NCI-H2029 treated with DMSO at 0.1 percent for 48 hours (cell line): ENCODE results near the gene ENOX1.
"Not testable (repeated sequence)": the region's sequence is repeated elsewhere in the genome, so short reads cannot be mapped to it uniquely, and the experiment has no call there.

Experiments used
- DNase-seq: peaks from one replicate; lab custom pipeline; 2025; lab: John Stamatoyannopoulos, UW

Gene ENOX1

GRCh38 chr13:43356567-43356966 is 430.2 kb downstream of the ENOX1 start:
- DNase-seq = no peak

GRCh38 chr13:43355774-43356173 is 431.0 kb downstream of the ENOX1 start:
- DNase-seq = no peak

- DNase-seq = no peak
Observed at GRCh38 chr13:43354153-43354945, 432.4 kb downstream of the ENOX1 start.

DNA sequence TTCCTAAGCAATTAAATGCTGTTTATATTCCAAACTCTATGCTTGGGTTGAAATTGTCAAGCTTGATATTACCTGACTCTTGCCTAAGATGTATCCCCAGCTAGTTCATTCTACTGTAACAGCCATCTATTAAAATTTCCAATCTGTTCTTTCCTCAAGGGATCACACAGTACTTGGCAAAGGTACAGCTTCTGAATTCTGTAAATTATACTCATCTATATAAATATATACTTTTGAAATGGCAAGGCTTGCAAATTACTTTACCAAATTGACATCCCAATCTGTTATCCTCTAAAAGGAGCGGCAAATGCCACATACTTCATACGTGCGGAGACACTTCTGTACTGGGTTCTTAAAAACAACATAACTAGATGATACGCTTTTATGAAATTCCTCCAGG is 433.1 kb downstream of the ENOX1 start:
- DNase-seq = no peak

GRCh38 chr13:43351612-43352011 is 435.2 kb downstream of the ENOX1 start:
- DNase-seq = not testable (repeated sequence)

GRCh38 chr13:43348397-43348796 is 438.4 kb downstream of the ENOX1 start:
- no peak for DNase-seq

DNA sequence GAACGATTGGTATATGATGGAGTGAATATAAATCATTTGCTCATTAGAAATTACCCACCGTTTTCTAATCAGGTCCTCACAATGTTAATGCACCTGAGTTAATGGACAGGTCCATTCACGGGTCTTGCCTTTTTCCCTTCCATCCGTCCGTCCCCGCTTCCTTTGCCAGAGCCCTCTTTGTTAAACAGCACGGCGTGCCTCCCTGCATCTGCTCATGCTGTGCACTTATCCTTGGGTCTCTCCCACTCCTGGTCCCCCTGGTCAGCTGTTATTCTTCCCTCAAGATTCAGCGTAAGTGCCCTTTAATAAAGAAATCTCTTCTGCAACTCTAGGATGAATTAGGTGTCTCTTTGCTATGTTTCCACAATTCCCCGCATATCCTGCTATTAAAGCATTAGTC is 438.9 kb downstream of the ENOX1 start:
- no peak for DNase-seq

GRCh38 chr13:43346427-43346826 is 440.3 kb downstream of the ENOX1 start:
- DNase-seq = no peak

DNA sequence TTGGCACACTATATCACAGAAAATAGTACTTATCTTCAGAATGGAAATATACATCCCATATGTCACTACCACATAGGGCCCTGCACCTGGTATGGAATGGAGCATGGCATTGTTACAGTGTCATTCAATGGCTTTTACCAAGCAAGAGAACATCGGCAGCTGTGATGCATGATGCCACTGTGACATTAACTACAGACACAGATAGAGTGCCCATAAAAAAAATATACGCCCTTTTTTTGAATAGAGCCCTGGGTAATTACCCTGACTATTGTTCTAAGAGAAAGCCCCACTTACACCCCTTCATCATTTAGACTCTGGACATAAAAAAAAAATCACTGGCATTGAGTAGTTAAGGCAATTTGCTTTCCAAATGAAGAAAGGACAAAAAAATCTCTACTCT is 443.1 kb downstream of the ENOX1 start:
- no peak for DNase-seq

GRCh38 chr13:43339805-43340550 is 446.8 kb downstream of the ENOX1 start:
- DNase-seq = no peak

- no peak for DNase-seq
Observed at GRCh38 chr13:43339145-43339804, 447.5 kb downstream of the ENOX1 start.

- no peak for DNase-seq
Observed at GRCh38 chr13:43335764-43336163, 451.0 kb downstream of the ENOX1 start.

DNA sequence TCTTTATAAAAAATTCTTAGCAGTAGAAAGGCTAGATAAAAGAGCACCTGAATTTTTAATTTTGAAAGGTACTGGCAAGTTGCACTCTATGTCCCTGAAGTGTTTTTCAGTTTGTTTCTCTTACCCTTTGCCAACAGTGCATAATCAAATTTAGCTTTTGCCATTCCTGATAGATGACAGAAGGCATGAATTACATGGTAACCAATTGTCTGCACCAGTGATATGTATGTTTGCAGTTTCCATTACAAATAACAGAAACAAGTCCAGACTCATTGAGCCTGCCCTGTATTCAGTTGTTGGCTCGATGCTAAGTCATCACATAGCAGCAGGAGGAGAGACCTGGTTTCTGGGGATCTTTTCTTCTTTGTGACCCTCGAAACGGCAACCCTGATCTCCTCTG is 453.6 kb downstream of the ENOX1 start:
- DNase-seq = no peak

GRCh38 chr13:43331672-43332071 is 455.1 kb downstream of the ENOX1 start:
- no peak for DNase-seq

DNA sequence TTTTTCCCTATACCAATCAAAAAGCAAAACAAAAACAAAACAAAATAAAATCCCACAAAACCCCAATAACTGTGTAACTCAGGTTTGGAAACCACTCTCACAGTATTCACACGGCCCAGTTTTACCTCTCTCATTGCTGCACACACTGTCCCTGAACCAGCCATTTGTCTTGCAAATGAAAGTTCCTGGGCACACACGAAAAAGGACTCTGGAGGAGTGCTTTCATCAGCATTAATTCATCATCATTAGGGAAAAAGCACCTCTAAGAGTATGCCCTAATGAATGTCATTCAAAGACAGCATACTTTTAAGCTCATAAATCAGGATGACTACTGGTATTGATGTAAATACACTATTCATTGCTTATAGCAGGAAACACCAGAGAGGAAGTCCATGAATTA is 457.1 kb downstream of the ENOX1 start:
- DNase-seq = no peak

DNA sequence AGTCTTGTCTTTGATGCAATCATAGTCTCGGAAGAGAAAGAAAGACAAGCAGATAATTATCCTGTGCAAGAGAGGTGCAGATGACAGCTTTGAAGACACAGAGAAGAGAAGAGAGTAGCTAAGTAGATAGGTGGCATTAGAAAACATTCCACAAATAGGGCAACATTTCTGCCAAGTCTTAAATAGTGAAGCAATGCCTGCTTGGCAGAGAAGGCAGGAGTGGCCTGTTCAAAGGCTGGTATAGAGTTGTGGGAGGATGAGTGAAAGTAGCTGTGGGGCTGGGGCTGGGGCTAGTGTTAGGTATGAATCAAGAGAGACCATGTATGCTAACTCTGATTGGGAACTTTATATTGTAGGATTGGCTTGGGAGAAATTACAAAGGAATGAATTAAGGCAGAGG is 457.9 kb downstream of the ENOX1 start:
- no peak for DNase-seq

DNA sequence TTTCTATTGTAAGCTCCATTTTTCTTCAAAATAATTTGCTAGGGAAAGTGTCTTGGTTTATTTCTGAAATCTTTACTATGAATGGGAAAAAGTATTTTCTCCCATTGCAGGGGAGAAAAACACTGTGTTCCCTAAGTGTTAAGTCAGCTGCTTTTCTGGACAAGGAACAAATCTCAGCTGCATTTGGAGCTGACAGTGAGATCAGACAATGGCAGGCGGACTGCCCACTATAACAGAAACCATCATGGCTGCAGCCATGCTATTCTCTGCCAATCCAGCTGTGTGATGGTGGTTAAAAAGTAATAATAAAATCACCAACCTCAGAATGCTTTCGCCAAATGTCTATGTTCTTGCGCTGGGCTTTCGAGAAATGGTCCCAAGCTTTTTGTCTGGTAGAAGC is 460.7 kb downstream of the ENOX1 start:
- no peak for DNase-seq

GRCh38 chr13:43325636-43326035 is 461.1 kb downstream of the ENOX1 start:
- no peak for DNase-seq

GRCh38 chr13:43324129-43324528 is 462.6 kb downstream of the ENOX1 start:
- no peak for DNase-seq

DNA sequence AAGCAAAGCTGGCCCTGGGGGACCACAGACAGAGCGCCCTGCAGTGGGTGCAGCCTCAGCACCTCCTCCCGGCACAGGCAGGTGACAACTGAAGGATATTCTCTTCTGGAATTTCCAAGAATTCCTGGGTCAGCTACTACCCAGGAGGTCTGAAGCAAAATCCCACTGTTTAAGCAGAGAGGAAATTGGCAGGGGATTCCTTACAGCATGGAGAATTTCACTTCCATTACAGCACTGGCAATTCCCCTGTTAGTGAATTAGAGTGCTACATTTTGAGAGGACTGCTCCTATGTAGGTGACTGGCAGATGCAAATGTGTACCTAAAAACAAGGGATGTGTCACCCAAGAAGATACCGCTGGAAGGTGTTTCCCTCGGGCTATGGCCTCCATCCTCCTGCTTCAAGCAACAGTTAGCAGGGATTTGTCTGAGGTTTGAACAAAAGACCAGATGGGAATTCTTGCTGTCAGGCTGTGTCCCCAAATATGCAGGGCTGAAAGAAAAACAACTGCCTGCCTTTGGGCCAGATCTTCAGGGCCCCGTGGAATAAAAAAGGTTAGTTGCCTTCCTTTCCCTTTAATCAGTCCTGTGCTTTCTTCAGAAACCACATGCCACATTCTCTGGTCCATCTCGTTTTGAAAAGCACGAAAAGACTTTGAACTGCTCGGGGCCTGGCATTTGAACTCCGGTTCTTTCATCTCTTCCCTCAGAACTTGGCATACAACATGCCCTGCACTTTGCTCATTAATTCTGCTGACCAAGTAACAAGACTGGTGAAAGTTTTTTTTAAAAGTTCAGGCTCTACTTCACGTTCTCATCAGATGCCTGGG is 466.9 kb downstream of the ENOX1 start:
- no peak for DNase-seq

DNA sequence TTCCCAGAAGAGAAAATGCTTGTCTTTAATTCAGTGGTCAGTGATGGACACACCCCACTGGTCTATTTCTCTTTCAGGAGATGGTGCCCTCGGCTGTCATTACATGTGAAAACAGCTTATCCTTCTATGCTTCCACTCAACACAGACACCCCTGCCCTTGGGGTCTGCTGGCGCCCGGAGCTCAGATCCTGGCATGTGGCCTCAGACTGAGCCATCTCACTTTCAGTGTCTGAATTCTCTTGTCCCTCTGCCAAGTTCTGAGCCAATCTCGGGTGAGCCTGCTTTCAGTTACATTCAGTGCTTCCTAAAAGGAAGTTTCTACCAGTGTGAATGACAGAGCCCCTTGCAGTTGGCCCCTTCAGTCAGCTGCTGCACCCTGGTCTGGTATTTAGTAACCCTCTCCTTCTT is 469.8 kb downstream of the ENOX1 start:
- no peak for DNase-seq

DNA sequence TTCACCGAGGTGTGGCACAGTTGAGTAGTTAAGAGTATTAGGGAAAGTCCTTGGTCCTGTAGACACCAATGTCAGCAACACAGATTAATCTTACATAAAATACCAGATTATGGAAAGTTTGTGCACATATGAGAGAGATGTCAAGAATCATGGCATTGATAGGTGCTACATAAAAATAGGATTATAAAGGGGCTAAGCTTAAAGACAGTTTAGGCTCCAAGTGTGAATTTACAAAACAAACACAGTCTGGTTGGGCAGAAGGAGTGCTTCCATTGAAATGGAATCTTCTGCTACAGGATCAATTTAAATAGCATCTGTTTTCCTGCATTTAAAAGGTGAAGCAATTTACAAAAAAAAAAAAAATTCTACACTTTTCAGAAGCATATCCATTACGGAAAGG is 470.5 kb downstream of the ENOX1 start:
- no peak for DNase-seq
